Nephron progenitor cell (in vitro differentiated cells): ENCODE data around the gene BRINP1.

Experiments used
- DNase-seq: peaks from one replicate; pipeline ENCODE4 v3.0.0; 2021
- H3K27ac Mint-ChIP-seq: 2 replicates; pipeline ENCODE4 v1.8.0; 2021; ENCODE audit warnings: mild to moderate bottlenecking, moderate library complexity, mixed read lengths
- H3K27me3 Mint-ChIP-seq: 2 replicates; pipeline ENCODE4 v1.8.0; 2021; ENCODE audit warnings: mild to moderate bottlenecking, low read depth, mixed read lengths; ENCODE audit not compliant: poor library complexity
- H3K36me3 Mint-ChIP-seq: 2 replicates; pipeline ENCODE4 v1.8.0; 2021; ENCODE audit warnings: low read depth, mixed read lengths
- H3K4me1 Mint-ChIP-seq: 2 replicates; pipeline ENCODE4 v1.8.0; 2021; ENCODE audit warnings: mixed read lengths
- H3K4me3 Mint-ChIP-seq: 2 replicates; pipeline ENCODE4 v1.8.0; 2021; ENCODE audit warnings: mild to moderate bottlenecking, moderate library complexity, mixed read lengths
- H3K9me3 Mint-ChIP-seq: 2 replicates; pipeline ENCODE4 v1.8.0; 2021; ENCODE audit warnings: mild to moderate bottlenecking, moderate library complexity, mixed read lengths
- CTCF ChIP-seq: fragments of 200-600 bp; sonication (generic); IDR thresholded peaks from 2 replicates; pipeline ENCODE4 v1.5.0; 2021; ENCODE audit warnings: antibody characterized with exemption

The BRINP1 gene

GRCh38 chr9:119360237-119360636 lies 9.0 kb downstream of the BRINP1 start:
- TF ChIP-seq CTCF = no peak
- peaks cover 7% of the 10 kb centered on the region for H3K36me3 Mint-ChIP-seq
- no peaks in the 10 kb centered on the region for H3K9me3 Mint-ChIP-seq
- H3K27me3 Mint-ChIP-seq = peaks cover 6% of the 10 kb centered on the region
- peaks cover 58% of the 10 kb centered on the region for H3K4me1 Mint-ChIP-seq
- peak overlapping the region; percentile 63 for H3K27ac Mint-ChIP-seq
- DNase-seq = no peak
- H3K4me3 Mint-ChIP-seq = no peak overlapping the region

GRCh38 chr9:119357336-119358096 lies 11.7 kb downstream of the BRINP1 start:
- peaks cover 7% of the 10 kb centered on the region for H3K36me3 Mint-ChIP-seq
- no peak overlapping the region for H3K4me3 Mint-ChIP-seq
- no peaks in the 10 kb centered on the region for H3K27me3 Mint-ChIP-seq
- TF ChIP-seq CTCF = no peak
- no peak overlapping the region for H3K27ac Mint-ChIP-seq
- H3K4me1 Mint-ChIP-seq = peaks cover 49% of the 10 kb centered on the region
- no peak for DNase-seq
- H3K9me3 Mint-ChIP-seq = no peaks in the 10 kb centered on the region

- H3K27me3 Mint-ChIP-seq = no peaks in the 10 kb centered on the region
- TF ChIP-seq CTCF = peak; percentile 50
- peak overlapping the region; percentile 65 for H3K4me3 Mint-ChIP-seq
- DNase-seq = peak; percentile 71
- H3K9me3 Mint-ChIP-seq = no peaks in the 10 kb centered on the region
- no peaks in the 10 kb centered on the region for H3K36me3 Mint-ChIP-seq
- peak overlapping the region; percentile 82 for H3K27ac Mint-ChIP-seq
- H3K4me1 Mint-ChIP-seq = peaks cover 72% of the 10 kb centered on the region
These were observed 19.8 kb downstream of the BRINP1 start for GRCh38 chr9:119349351-119349825.

- TF ChIP-seq CTCF = no peak
- Mint-ChIP-seq H3K36me3 (no peaks in the 10 kb centered on the region), H3K27me3 (no peaks in the 10 kb centered on the region), H3K27ac (peak overlapping the region; percentile 87), H3K4me3 (peak overlapping the region; percentile 32), H3K4me1 (peaks cover 67% of the 10 kb centered on the region), H3K9me3 (no peaks in the 10 kb centered on the region)
- DNase-seq = no peak
These were observed 25.9 kb downstream of the BRINP1 start for GRCh38 chr9:119343059-119343990.

- H3K27me3 Mint-ChIP-seq = no peaks in the 10 kb centered on the region
These were observed 30.2 kb downstream of the BRINP1 start for GRCh38 chr9:119339056-119339455.

More at GRCh38 chr9:119339056-119339455, 30.2 kb downstream of the BRINP1 start:
- Mint-ChIP-seq H3K4me1 (peaks cover 54% of the 10 kb centered on the region), H3K9me3 (no peaks in the 10 kb centered on the region), H3K4me3 (no peak overlapping the region), H3K27ac (peak overlapping the region; percentile 46), H3K36me3 (no peaks in the 10 kb centered on the region)
- no peak for TF ChIP-seq CTCF
- no peak for DNase-seq
